Memory B cell (primary cell): Measurements from ENCODE around the gene GSDME.

Experiments used
- ATAC-seq: fragments of 150-1000 bp; cut with Tn5 transposase; 2 replicates; pipeline ENCODE4 v1.10.0; 2021; ENCODE audit warnings: low read depth, mild to moderate bottlenecking, moderate library complexity
- DNase-seq, 2 donors: peaks; one replicate each; pipeline ENCODE4 v3.0.0; 2022; ENCODE audit warnings: low spot score in 2 of 2
- H3K27ac Mint-ChIP-seq: one replicate; pipeline ENCODE4 v1.8.0; 2022; ENCODE audit warnings: mild to moderate bottlenecking, moderate library complexity, mixed read lengths
- H3K27me3 Mint-ChIP-seq: one replicate; pipeline ENCODE4 v1.8.0; 2022; ENCODE audit warnings: mixed read lengths
- H3K36me3 Mint-ChIP-seq: one replicate; pipeline ENCODE4 v1.8.0; 2022; ENCODE audit warnings: mild to moderate bottlenecking, mixed read lengths
- H3K4me1 Mint-ChIP-seq: one replicate; pipeline ENCODE4 v1.8.0; 2022; ENCODE audit warnings: mixed read lengths
- H3K4me3 Mint-ChIP-seq: one replicate; pipeline ENCODE4 v1.8.0; 2022; ENCODE audit warnings: mild to moderate bottlenecking, moderate library complexity, mixed read lengths
- H3K9me3 Mint-ChIP-seq: one replicate; pipeline ENCODE4 v1.8.0; 2022; ENCODE audit warnings: mixed read lengths

GSDME gene

GRCh38 chr7:24668927-24669635, 88.2 kb downstream of the GSDME start:
- Mint-ChIP-seq H3K27ac (no peak overlapping the region), H3K9me3 (no peaks in the 10 kb centered on the region), H3K27me3 (no peaks in the 10 kb centered on the region), H3K36me3 (peaks cover 14% of the 10 kb centered on the region), H3K4me1 (peaks cover under 1% of the 10 kb centered on the region), H3K4me3 (no peak overlapping the region)
- no peak for DNase-seq
- no peak for ATAC-seq

GRCh38 chr7:24665564-24666294, 91.5 kb downstream of the GSDME start:
- Mint-ChIP-seq H3K4me1 (no peaks in the 10 kb centered on the region), H3K27ac (no peak overlapping the region), H3K9me3 (no peaks in the 10 kb centered on the region), H3K36me3 (peaks cover 6% of the 10 kb centered on the region), H3K4me3 (no peak overlapping the region), H3K27me3 (no peaks in the 10 kb centered on the region)
- ATAC-seq (peak; percentile 59), DNase-seq (peak; percentile 43 to 53)

- Mint-ChIP-seq H3K27ac (peak overlapping the region; percentile 59), H3K27me3 (no peaks in the 10 kb centered on the region), H3K36me3 (peaks cover 16% of the 10 kb centered on the region), H3K4me3 (no peak overlapping the region), H3K4me1 (peaks cover 15% of the 10 kb centered on the region), H3K9me3 (no peaks in the 10 kb centered on the region)
- DNase-seq (no peak), ATAC-seq (no peak)
Measured at GRCh38 chr7:24660546-24660945, 96.7 kb downstream of the GSDME start.

- no peak for DNase-seq
- Mint-ChIP-seq H3K4me3 (no peak overlapping the region), H3K27me3 (no peaks in the 10 kb centered on the region), H3K4me1 (peaks cover 15% of the 10 kb centered on the region), H3K36me3 (peaks cover 16% of the 10 kb centered on the region), H3K27ac (peak overlapping the region; percentile 59), H3K9me3 (no peaks in the 10 kb centered on the region)
- no peak for ATAC-seq
Measured at GRCh38 chr7:24659505-24659904, 97.8 kb downstream of the GSDME start.

- no peak overlapping the region for H3K4me3 Mint-ChIP-seq
- H3K9me3 Mint-ChIP-seq, result no peaks in the 10 kb centered on the region
- H3K4me1 Mint-ChIP-seq, result peaks cover 18% of the 10 kb centered on the region
- H3K36me3 Mint-ChIP-seq, result peaks cover 16% of the 10 kb centered on the region
- no peaks in the 10 kb centered on the region for H3K27me3 Mint-ChIP-seq
- DNase-seq, result no peak
- no peak overlapping the region for H3K27ac Mint-ChIP-seq
- no peak for ATAC-seq
Measured at GRCh38 chr7:24657980-24658379, 99.3 kb downstream of the GSDME start.

- Mint-ChIP-seq H3K4me1 (peaks cover 22% of the 10 kb centered on the region), H3K27ac (no peak overlapping the region)
- no peak for DNase-seq
Measured at GRCh38 chr7:24656608-24657007, 100.7 kb downstream of the GSDME start.

GRCh38 chr7:24654305-24654704, 103.0 kb downstream of the GSDME start:
- no peak overlapping the region for H3K4me3 Mint-ChIP-seq
- H3K27ac Mint-ChIP-seq, result no peak overlapping the region
- H3K27me3 Mint-ChIP-seq, result no peaks in the 10 kb centered on the region
- DNase-seq (no peak), ATAC-seq (no peak)
- H3K4me1 Mint-ChIP-seq, result peaks cover 11% of the 10 kb centered on the region
- peaks cover 13% of the 10 kb centered on the region for H3K36me3 Mint-ChIP-seq
- no peaks in the 10 kb centered on the region for H3K9me3 Mint-ChIP-seq

More at GRCh38 chr7:24656608-24657007, 100.7 kb downstream of the GSDME start:
- no peak overlapping the region for H3K4me3 Mint-ChIP-seq
- H3K9me3 Mint-ChIP-seq, result no peaks in the 10 kb centered on the region
- no peaks in the 10 kb centered on the region for H3K27me3 Mint-ChIP-seq
- no peak for ATAC-seq
- peaks cover 16% of the 10 kb centered on the region for H3K36me3 Mint-ChIP-seq

GRCh38 chr7:24653316-24654085, 103.8 kb downstream of the GSDME start:
- Mint-ChIP-seq H3K36me3 (peaks cover 10% of the 10 kb centered on the region), H3K9me3 (no peaks in the 10 kb centered on the region), H3K27me3 (no peaks in the 10 kb centered on the region), H3K27ac (peak overlapping the region; percentile 60), H3K4me1 (peaks cover 9% of the 10 kb centered on the region), H3K4me3 (peak overlapping the region; percentile 63)
- DNase-seq, result no peak
- ATAC-seq, result no peak

GRCh38 chr7:24652251-24652939, 104.9 kb downstream of the GSDME start:
- DNase-seq (no peak), ATAC-seq (no peak)
- Mint-ChIP-seq H3K4me3 (no peak overlapping the region), H3K27me3 (no peaks in the 10 kb centered on the region), H3K4me1 (peaks cover 9% of the 10 kb centered on the region), H3K9me3 (no peaks in the 10 kb centered on the region), H3K27ac (peak overlapping the region; percentile 14), H3K36me3 (peaks cover 11% of the 10 kb centered on the region)
